Fibroblast of gingiva (primary cell): ENCODE data around the gene DNAH11.
A peak's percentile ranks its signal among the peaks of the same experiment; 100 is the strongest.

ENCODE experiments used
- DNase-seq: peaks from one replicate; pipeline ENCODE4 v3.0.0-alpha.2; 2011; ENCODE audit warnings: low read depth

Gene DNAH11

GRCh38 chr7:21548491-21548890, 5.7 kb downstream of the DNAH11 start:
- DNase-seq = no peak

- DNase-seq = no peak
Observed at GRCh38 chr7:21550076-21550475, 7.2 kb downstream of the DNAH11 start.

GRCh38 chr7:21550821-21551531, 8.1 kb downstream of the DNAH11 start:
- no peak for DNase-seq

- DNase-seq = no peak
Observed at GRCh38 chr7:21562385-21562784, 19.5 kb downstream of the DNAH11 start.

GRCh38 chr7:21565614-21566013, 22.8 kb downstream of the DNAH11 start:
- DNase-seq = no peak

- no peak for DNase-seq
Observed at GRCh38 chr7:21566094-21566493, 23.3 kb downstream of the DNAH11 start.

- no peak for DNase-seq
Observed at GRCh38 chr7:21568762-21569161, 25.9 kb downstream of the DNAH11 start.

GRCh38 chr7:21572331-21573313, 29.8 kb downstream of the DNAH11 start:
- DNase-seq = no peak

- no peak for DNase-seq
Observed at GRCh38 chr7:21579341-21580072, 36.7 kb downstream of the DNAH11 start.

GRCh38 chr7:21580073-21580521, 37.3 kb downstream of the DNAH11 start:
- peak; percentile 12 for DNase-seq

GRCh38 chr7:21585070-21585724, 42.4 kb downstream of the DNAH11 start:
- DNase-seq = no peak

- DNase-seq = no peak
Observed at GRCh38 chr7:21587139-21587784, 44.4 kb downstream of the DNAH11 start.

GRCh38 chr7:21596801-21597200, 54.0 kb downstream of the DNAH11 start:
- no peak for DNase-seq

GRCh38 chr7:21603462-21603861, 60.6 kb downstream of the DNAH11 start:
- DNase-seq = no peak

- no peak for DNase-seq
Observed at GRCh38 chr7:21603972-21604749, 61.3 kb downstream of the DNAH11 start.

- DNase-seq = no peak
Observed at GRCh38 chr7:21605008-21605585, 62.3 kb downstream of the DNAH11 start.

- DNase-seq = no peak
Observed at GRCh38 chr7:21608465-21608864, 65.6 kb downstream of the DNAH11 start.

GRCh38 chr7:21611129-21611528, 68.3 kb downstream of the DNAH11 start:
- no peak for DNase-seq

- DNase-seq = no peak
Observed at GRCh38 chr7:21616091-21616490, 73.3 kb downstream of the DNAH11 start.

GRCh38 chr7:21616796-21617436, 74.1 kb downstream of the DNAH11 start:
- DNase-seq = no peak
